Esophagus (tissue), 2 donors: ENCODE results near the gene SCN1B. TPM values are rescaled to one million over a fixed set of nuclear protein-coding genes. Genes with fewer than 3 reads are reported as not detected.

Source experiments
- H3K27ac ChIP-seq, 2 donors: one replicate each; pipeline ENCODE4 v1.5.1; 2013; ENCODE audit warnings: low read depth in 2 of 2, mild to moderate bottlenecking in 2 of 2, inconsistent platforms in 1 of 2, low read length in 1 of 2, moderate library complexity in 1 of 2
- H3K27me3 ChIP-seq, 2 donors: one replicate each; pipeline ENCODE4 v1.6.1; 2013; ENCODE audit warnings: low read length in 2 of 2, control low read depth in 1 of 2, mild to moderate bottlenecking in 1 of 2; ENCODE audit not compliant: insufficient read depth in 2 of 2, control insufficient read depth in 1 of 2
- H3K36me3 ChIP-seq, 2 donors: one replicate each; pipeline ENCODE4 v1.6.1; 2013; ENCODE audit warnings: low read length in 1 of 2; ENCODE audit not compliant: control insufficient read depth in 2 of 2, insufficient read depth in 2 of 2
- H3K4me1 ChIP-seq, 2 donors: one replicate each; pipeline ENCODE4 v1.6.1; 2013; ENCODE audit warnings: low read length in 1 of 2; ENCODE audit not compliant: control insufficient read depth in 2 of 2, insufficient read depth in 2 of 2
- H3K4me3 ChIP-seq, 2 donors: one replicate each; pipeline ENCODE4 v1.5.1; 2013; ENCODE audit warnings: low read length in 2 of 2, mild to moderate bottlenecking in 2 of 2, low read depth in 1 of 2, moderate library complexity in 1 of 2
- H3K9me3 ChIP-seq, 2 donors: one replicate each; pipeline ENCODE4 v1.6.1; 2013; ENCODE audit warnings: mild to moderate bottlenecking in 2 of 2, low read depth in 1 of 2, low read length in 1 of 2, moderate library complexity in 1 of 2; ENCODE audit not compliant: control insufficient read depth in 2 of 2, insufficient read depth in 1 of 2
- WGBS, 2 donors: extraction: QIAGEN DNeasy Blood & Tissue Kit; methylation state at CpG; one replicate each; pipeline ENCODE4 v1.1.7; 2013; 5-methylcytosine and 5-hydroxymethylcytosine counted together
- polyA plus RNA-seq, 2 donors: library from polyadenylated mRNA; stranded (reverse); fragments of 200-250 nt; gene quantifications; one replicate each; pipeline ENCODE4 v1.2.3, GENCODE V29; 2013
- donor health status: healthy with polysubstance abuse.
- donor health status: Bipolar disorder and iron deficiency.

SCN1B gene
- polyA plus RNA-seq, 2 donors, result 0.73 to 1.1 TPM

GRCh38 chr19:35059799-35060091, 29.5 kb downstream of the SCN1B start:
- H3K9me3 ChIP-seq, result no peaks in the 10 kb centered on the region
- H3K27me3 ChIP-seq, result no peaks in the 10 kb centered on the region
- 84 to 85% methylated on average over 15 of the region's 15 CpGs for WGBS, 2 donors
- no peaks in the 10 kb centered on the region for H3K36me3 ChIP-seq
- H3K4me3 ChIP-seq, result no peak overlapping the region
- H3K4me1 ChIP-seq, result no peaks in the 10 kb centered on the region
- H3K27ac ChIP-seq, result no peak overlapping the region

DNA sequence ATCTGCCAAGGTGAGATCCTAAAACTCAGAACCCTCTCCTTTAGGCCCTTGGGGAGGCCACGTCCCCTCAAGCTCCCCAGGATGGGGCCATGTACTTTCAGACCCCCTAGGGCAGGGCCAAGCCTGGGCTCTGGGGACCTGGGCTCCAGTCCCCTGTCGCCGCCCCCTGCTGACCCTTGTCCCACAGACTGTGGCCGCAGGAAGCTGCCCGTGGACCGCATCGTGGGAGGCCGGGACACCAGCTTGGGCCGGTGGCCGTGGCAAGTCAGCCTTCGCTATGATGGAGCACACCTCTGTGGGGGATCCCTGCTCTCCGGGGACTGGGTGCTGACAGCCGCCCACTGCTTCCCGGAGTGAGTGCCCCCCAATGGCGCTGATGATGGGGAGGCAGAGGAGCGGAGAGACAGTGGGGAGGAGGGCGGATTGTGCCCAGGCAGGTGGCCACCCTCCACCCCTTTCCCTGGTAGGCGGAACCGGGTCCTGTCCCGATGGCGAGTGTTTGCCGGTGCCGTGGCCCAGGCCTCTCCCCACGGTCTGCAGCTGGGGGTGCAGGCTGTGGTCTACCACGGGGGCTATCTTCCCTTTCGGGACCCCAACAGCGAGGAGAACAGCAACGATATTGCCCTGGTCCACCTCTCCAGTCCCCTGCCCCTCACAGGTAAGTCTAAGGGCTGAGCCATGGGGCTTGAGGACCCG, 30.0 kb downstream of the SCN1B start:
- H3K27ac ChIP-seq, result no peak overlapping the region
- no peaks in the 10 kb centered on the region for H3K27me3 ChIP-seq
- no peaks in the 10 kb centered on the region for H3K9me3 ChIP-seq
- 91 to 92% methylated on average over 29 of the region's 29 CpGs for WGBS, 2 donors
- H3K4me1 ChIP-seq, result no peaks in the 10 kb centered on the region
- H3K4me3 ChIP-seq, result no peak overlapping the region
- H3K36me3 ChIP-seq, result no peaks in the 10 kb centered on the region

GRCh38 chr19:35061583-35062373, 31.5 kb downstream of the SCN1B start:
- H3K4me3 ChIP-seq, result no peak overlapping the region
- 76 to 79% methylated on average over 7 of the region's 7 CpGs for whole genome bisulfite sequencing, 2 donors
- no peaks in the 10 kb centered on the region for H3K4me1 ChIP-seq
- no peaks in the 10 kb centered on the region for H3K27me3 ChIP-seq
- no peak overlapping the region for H3K27ac ChIP-seq
- no peaks in the 10 kb centered on the region for H3K9me3 ChIP-seq
- H3K36me3 ChIP-seq, result no peaks in the 10 kb centered on the region

DNA sequence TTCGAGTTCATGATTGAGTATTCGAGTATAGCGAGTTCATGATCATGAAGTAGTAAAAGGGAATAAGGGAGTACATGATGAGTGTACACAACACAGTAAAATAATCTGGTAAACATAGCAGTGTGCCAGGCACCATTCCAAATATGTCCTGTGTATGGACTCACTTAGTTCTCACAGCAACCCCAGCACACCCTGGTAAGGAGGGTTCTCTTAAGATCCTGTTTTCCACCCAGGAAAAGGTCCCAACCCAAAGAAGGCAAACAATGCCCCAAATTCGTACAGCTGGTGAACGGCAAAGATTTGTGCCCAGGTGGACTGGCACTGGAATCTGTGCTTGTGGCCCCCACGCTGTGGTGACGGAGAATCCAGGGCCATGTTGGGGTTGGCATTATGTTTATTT, 32.7 kb downstream of the SCN1B start:
- Histone ChIP-seq H3K27me3 (no peaks in the 10 kb centered on the region), H3K36me3 (no peaks in the 10 kb centered on the region), H3K4me3 (no peak overlapping the region), H3K27ac (no peak overlapping the region), H3K4me1 (no peaks in the 10 kb centered on the region), H3K9me3 (no peaks in the 10 kb centered on the region)
- WGBS, 2 donors, result 82 to 88% methylated on average over 7 of the region's 7 CpGs

DNA sequence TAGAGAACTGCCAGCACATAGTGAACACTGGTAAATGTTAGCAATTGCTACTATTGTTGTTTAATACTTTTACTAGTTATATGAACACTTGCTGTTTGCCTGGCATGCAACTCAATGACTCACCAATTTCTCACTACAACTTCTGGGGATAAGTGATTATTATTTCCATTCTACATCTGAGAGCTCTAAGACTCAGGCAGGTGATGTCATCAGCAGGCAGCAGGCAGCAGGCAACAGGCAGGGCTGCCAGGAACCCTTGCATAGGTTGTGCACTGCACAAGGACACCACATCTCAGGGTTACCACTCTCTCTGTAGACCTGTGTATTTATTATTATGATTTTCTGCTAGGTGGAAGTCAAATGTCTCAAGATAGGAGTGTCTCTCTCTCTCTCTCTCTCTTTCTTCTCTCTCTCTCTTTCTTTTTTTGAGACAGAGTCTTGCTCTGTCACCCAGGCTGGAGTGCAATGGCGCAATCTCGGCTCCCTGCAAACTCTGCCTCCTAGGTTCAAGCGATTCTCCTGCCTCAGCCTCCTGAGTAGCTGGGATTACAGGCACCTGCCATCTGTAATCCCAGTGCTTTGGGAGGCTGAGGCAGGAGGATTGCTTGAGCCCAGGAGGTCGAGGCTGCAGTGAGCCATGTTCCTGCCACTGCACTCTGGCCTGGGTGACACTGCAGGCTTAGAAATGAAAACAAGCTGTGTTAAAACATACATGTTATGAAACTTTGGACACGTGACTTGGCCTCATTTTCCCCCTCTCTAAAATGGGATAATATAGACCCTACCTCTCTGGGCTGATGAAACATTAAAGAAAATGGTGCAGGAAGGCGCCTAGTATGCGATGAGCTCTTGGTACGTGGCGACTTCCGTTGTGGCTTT, 33.9 kb downstream of the SCN1B start:
- Histone ChIP-seq H3K9me3 (no peaks in the 10 kb centered on the region), H3K4me1 (no peaks in the 10 kb centered on the region), H3K36me3 (no peaks in the 10 kb centered on the region), H3K27me3 (no peaks in the 10 kb centered on the region), H3K4me3 (no peak overlapping the region), H3K27ac (no peak overlapping the region)
- WGBS, 2 donors, result 75 to 77% methylated on average over 10 of the region's 10 CpGs

GRCh38 chr19:35065574-35065973, 35.3 kb downstream of the SCN1B start:
- 86 to 89% methylated on average over 10 of the region's 10 CpGs for WGBS, 2 donors

DNA sequence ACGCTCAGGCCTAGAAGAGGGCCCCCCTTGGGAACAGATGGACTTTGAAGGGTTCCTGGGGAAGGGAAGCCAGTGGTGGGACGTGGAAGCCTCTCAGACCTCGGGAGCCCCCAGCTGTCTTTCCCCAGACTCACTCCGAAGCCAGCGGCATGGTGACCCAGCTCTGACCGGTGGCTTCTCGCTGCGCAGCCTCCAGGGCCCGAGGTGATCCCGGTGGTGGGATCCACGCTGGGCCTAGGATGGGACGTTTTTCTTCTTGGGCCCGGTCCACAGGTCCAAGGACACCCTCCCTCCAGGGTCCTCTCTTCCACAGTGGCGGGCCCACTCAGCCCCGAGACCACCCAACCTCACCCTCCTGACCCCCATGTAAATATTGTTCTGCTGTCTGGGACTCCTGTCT, 35.9 kb downstream of the SCN1B start:
- H3K9me3 ChIP-seq, result peaks cover 3 to 4% of the 10 kb centered on the region in 2 donors
- H3K36me3 ChIP-seq, result no peaks in the 10 kb centered on the region
- no peak overlapping the region for H3K27ac ChIP-seq
- 88 to 93% methylated on average over 15 of the region's 15 CpGs for WGBS, 2 donors
- H3K27me3 ChIP-seq, result no peaks in the 10 kb centered on the region
- no peak overlapping the region for H3K4me3 ChIP-seq
- H3K4me1 ChIP-seq, result no peaks in the 10 kb centered on the region

More at GRCh38 chr19:35065574-35065973, 35.3 kb downstream of the SCN1B start:
- Histone ChIP-seq H3K36me3 (no peaks in the 10 kb centered on the region), H3K27me3 (no peaks in the 10 kb centered on the region), H3K9me3 (peaks cover 2% of the 10 kb centered on the region in 2 donors), H3K27ac (no peak overlapping the region), H3K4me3 (no peak overlapping the region), H3K4me1 (no peaks in the 10 kb centered on the region)

DNA sequence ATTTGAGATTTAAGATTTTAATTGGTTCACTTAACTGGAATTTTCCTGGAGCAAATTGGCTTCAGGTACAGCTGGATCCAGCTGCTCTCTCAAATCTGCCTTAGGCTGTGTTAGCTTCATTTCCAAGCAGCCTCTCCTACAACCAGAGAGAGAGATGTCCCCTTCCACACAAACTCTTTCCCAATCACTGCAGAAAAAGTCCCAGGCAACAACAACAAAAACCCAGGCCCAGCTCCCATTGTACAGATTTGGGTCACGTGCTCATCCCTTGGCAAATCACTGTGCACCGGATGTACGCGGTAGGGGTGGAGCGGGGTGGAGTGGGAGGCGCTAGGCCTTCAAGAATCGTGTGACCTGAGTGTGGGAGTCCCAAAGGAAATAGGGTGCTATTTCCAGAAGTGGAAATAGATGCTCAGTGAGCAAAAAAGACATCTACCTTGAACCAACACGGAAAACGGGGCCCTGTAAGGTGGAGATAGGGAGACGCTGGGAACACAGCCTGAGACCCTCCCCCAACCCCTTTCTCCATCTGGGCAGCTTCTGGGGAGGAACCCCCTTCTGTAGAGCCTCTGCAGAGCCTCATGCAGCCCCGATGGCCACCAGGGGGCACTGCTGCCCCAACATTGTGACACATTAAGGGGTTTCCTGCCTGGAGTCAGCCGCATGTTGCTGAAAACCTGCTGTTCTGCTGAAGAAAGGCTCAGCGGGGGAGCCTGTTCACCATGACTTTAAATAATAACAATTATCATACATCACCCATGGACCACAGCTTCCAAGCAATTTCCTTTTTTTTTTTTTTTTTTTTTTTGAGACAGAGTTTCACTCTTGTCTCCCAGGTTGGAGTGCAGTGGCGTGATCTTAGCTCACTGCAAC, 36.7 kb downstream of the SCN1B start:
- Histone ChIP-seq H3K4me1 (no peaks in the 10 kb centered on the region), H3K4me3 (no peak overlapping the region), H3K27ac (no peak overlapping the region), H3K36me3 (no peaks in the 10 kb centered on the region), H3K9me3 (peaks cover 3 to 4% of the 10 kb centered on the region in 2 donors), H3K27me3 (no peaks in the 10 kb centered on the region)
- 16 to 18% methylated on average over 14 of the region's 14 CpGs for WGBS, 2 donors
